HCT116 (cell line): ENCODE data around the gene BRD9. TPM values are rescaled to one million over a fixed set of nuclear protein-coding genes. Genes with fewer than 3 reads are reported as not detected.

ENCODE experiments used
- ATAC-seq: fragments of 200-7000 bp; cut with Tn5 transposase; 2 replicates; pipeline ENCODE4 v1.9.1; 2020; ENCODE audit warnings: mild to moderate bottlenecking, moderate library complexity
- BruUV-seq: library from RNA; stranded (reverse); fragments of 400-500 nt; replicated peaks from 2 replicates; lab custom pipeline; 2021; lab: Mats Ljungman, UMichigan
- CTCF ChIA-PET: fragments of 300-600 bp; sonication (Branson Sonifier 250); formaldehyde crosslinking; loops from one replicate; lab custom pipeline; 2021; ENCODE audit warnings: antibody characterized with exemption; lab: Charles Lee
- POLR2A ChIA-PET: fragments of 300-600, 350-600 bp; sonication (Branson Sonifier 250); formaldehyde crosslinking; loops from one replicate; lab custom pipeline; 2021; ENCODE audit warnings: antibody characterized with exemption; lab: Charles Lee
- RAD21 ChIA-PET, 2 experiments: fragments of 300-600 bp; sonication (Branson Sonifier 250); formaldehyde crosslinking; loops; one replicate each; lab custom pipeline; 2023; ENCODE audit warnings: low total read pairs in 2 of 2; ENCODE audit not compliant: uncharacterized antibody in 2 of 2, unreplicated experiment in 2 of 2, low non-redundant PET in 1 of 2; lab: Charles Lee
- DNase-seq: peaks from one replicate; pipeline ENCODE4 v3.0.0-alpha.2; 2010; ENCODE audit warnings: low read depth, low spot score
- H2AFZ ChIP-seq: fragments of 200-600 bp; shearing (Covaris generic), sonication (generic); 2 replicates; pipeline ENCODE4 v1.6.1; 2017; ENCODE audit warnings: low read depth, mixed run types, mixed read lengths, antibody characterized with exemption, low read length; ENCODE audit not compliant: poor library complexity, severe bottlenecking
- H3K27ac ChIP-seq: 2 replicates; pipeline ENCODE4 v1.5.1; 2012; ENCODE audit warnings: low read depth, low read length
- H3K27me3 ChIP-seq: fragments of 200-600 bp; sonication (generic); 2 replicates; pipeline ENCODE4 v1.6.1; 2016; ENCODE audit warnings: mixed run types, low read length, mixed read lengths; ENCODE audit not compliant: insufficient read depth
- H3K36me3 ChIP-seq, 2 experiments: fragments of 200-500 bp in 1 of 2; fragments of 200-600 bp in 1 of 2; sonication (Bioruptor generic) in 1 of 2; sonication (generic) in 1 of 2; 2 replicates each; pipeline versions ENCODE4 v1.5.1 to v1.6.1; 2014 to 2016; ENCODE audit warnings: low read length in 2 of 2, inconsistent platforms in 1 of 2, mixed read lengths in 1 of 2, mixed run types in 1 of 2; ENCODE audit not compliant: insufficient read depth in 2 of 2, control insufficient read depth in 1 of 2
- H3K4me1 ChIP-seq, 2 experiments: fragments of 200-600 bp in 1 of 2; sonication (generic) in 1 of 2; 2 replicates each; pipeline versions ENCODE4 v1.5.1 to v1.6.1; 2012 to 2017; ENCODE audit warnings: low read length in 2 of 2, inconsistent platforms in 1 of 2, mild to moderate bottlenecking in 1 of 2, mixed read lengths in 1 of 2, mixed run types in 1 of 2, moderate library complexity in 1 of 2; ENCODE audit not compliant: insufficient read depth in 2 of 2, control insufficient read depth in 1 of 2
- H3K4me2 ChIP-seq: fragments of 200-600 bp; sonication (generic); 2 replicates; pipeline ENCODE4 v1.6.1; 2017; ENCODE audit warnings: mixed run types, low read length, mixed read lengths
- H3K4me3 ChIP-seq, 2 experiments: fragments of 200-600 bp in 1 of 2; sonication (generic) in 1 of 2; replicated peaks in 1 of 2; 2 replicates each; pipeline ENCODE4 v1.5.1; 2011 to 2016; ENCODE audit warnings: low read length in 2 of 2, control low read depth in 1 of 2, low read depth in 1 of 2, mild to moderate bottlenecking in 1 of 2, mixed read lengths in 1 of 2, mixed run types in 1 of 2
- H3K79me2 ChIP-seq: fragments of 200-600 bp; sonication (generic); 2 replicates; pipeline ENCODE4 v1.6.1; 2017; ENCODE audit warnings: mild to moderate bottlenecking, mixed run types, low read length, moderate library complexity, mixed read lengths; ENCODE audit not compliant: insufficient read depth
- H3K9ac ChIP-seq: fragments of 200-600 bp; sonication (generic); 2 replicates; pipeline ENCODE4 v1.6.1; 2016; ENCODE audit warnings: low read length, mixed read lengths
- H3K9me2 ChIP-seq: fragments of 200-600 bp; sonication (generic), shearing (Covaris generic); 2 replicates; pipeline ENCODE4 v1.6.1; 2017; ENCODE audit warnings: mixed run types, mild to moderate bottlenecking, moderate library complexity; ENCODE audit not compliant: insufficient read depth
- H3K9me3 ChIP-seq, 2 experiments: fragments of 200-500 bp in 1 of 2; fragments of 200-600 bp in 1 of 2; sonication (Bioruptor generic) in 1 of 2; sonication (generic) in 1 of 2; 2 replicates each; pipeline ENCODE4 v1.6.1; 2014 to 2017; ENCODE audit warnings: low read length in 2 of 2, mixed read lengths in 2 of 2, inconsistent platforms in 1 of 2, low read depth in 1 of 2, mild to moderate bottlenecking in 1 of 2, mixed run types in 1 of 2, moderate library complexity in 1 of 2; ENCODE audit not compliant: control insufficient read depth in 1 of 2, insufficient read depth in 1 of 2
- H4K20me1 ChIP-seq: fragments of 200-600 bp; sonication (generic), shearing (Covaris generic); 2 replicates; pipeline ENCODE4 v1.6.1; 2017; ENCODE audit warnings: mixed run types, mild to moderate bottlenecking, moderate library complexity; ENCODE audit not compliant: insufficient read depth
- ATF3 ChIP-seq: IDR thresholded peaks from 2 replicates; pipeline ENCODE4 v1.6.1; 2012
- CEBPB ChIP-seq: IDR thresholded peaks from 2 replicates; pipeline ENCODE4 v1.6.1; 2012; ENCODE audit warnings: low read depth
- CTCF ChIP-seq, 3 experiments: fragments of 200-600 bp in 1 of 3; sonication (generic) in 1 of 3; IDR thresholded peaks in 2 of 3; conservative IDR thresholded peaks in 1 of 3; 2 replicates each; pipeline ENCODE4 v1.5.1; 2012 to 2017; ENCODE audit warnings: low read depth in 2 of 3, low read length in 2 of 3, antibody characterized with exemption in 1 of 3, borderline replicate concordance in 1 of 3, control low read depth in 1 of 3, mild to moderate bottlenecking in 1 of 3, mixed read lengths in 1 of 3, mixed run types in 1 of 3, moderate library complexity in 1 of 3; ENCODE audit not compliant: insufficient read depth in 1 of 3
- EGR1 ChIP-seq: IDR thresholded peaks from 2 replicates; pipeline ENCODE4 v1.6.1; 2012; ENCODE audit warnings: low read depth
- EZH2phosphoT487 ChIP-seq: fragments of 200-600 bp; IDR thresholded peaks from 2 replicates; pipeline ENCODE4 v1.6.1; 2018; ENCODE audit warnings: antibody characterized with exemption, borderline replicate concordance
- MAX ChIP-seq: IDR thresholded peaks from 2 replicates; pipeline ENCODE4 v1.6.1; 2012
- RAD21 ChIP-seq: IDR thresholded peaks from 2 replicates; pipeline ENCODE4 v1.6.1; 2012; ENCODE audit warnings: low read depth, mild to moderate bottlenecking
- REST ChIP-seq: IDR thresholded peaks from 2 replicates; pipeline ENCODE4 v1.6.1; 2012; ENCODE audit warnings: low read depth
- SP1 ChIP-seq: IDR thresholded peaks from 2 replicates; pipeline ENCODE4 v1.6.1; 2012; ENCODE audit warnings: low read depth
- SRF ChIP-seq: IDR thresholded peaks from 2 replicates; pipeline ENCODE4 v1.6.1; 2012; ENCODE audit warnings: low read depth
- TCF7L2 ChIP-seq: IDR thresholded peaks from 2 replicates; pipeline ENCODE4 v1.7.0; 2011; ENCODE audit warnings: borderline replicate concordance, inconsistent platforms; ENCODE audit not compliant: insufficient read depth, insufficient read length; ENCODE audit errors: extremely low read depth
- ZBTB33 ChIP-seq: IDR thresholded peaks from 2 replicates; pipeline ENCODE4 v1.6.1; 2011; ENCODE audit warnings: mild to moderate bottlenecking, low read length, moderate library complexity; ENCODE audit not compliant: insufficient replicate concordance; ENCODE audit errors: extremely low read depth
- ZNF274 ChIP-seq: fragments of 200-500 bp; sonication (Bioruptor generic); IDR thresholded peaks from 2 replicates; pipeline ENCODE4 v1.6.1; 2014; ENCODE audit warnings: mild to moderate bottlenecking, low read depth, low read length, inconsistent platforms
- intact Hi-C: fragments of 100-400 bp; cut with micrococcal nuclease; formaldehyde crosslinking; loops from 2 replicates; pipeline ENCODE4 v1.10.0; 2022
- total RNA-seq: library from RNA; stranded (reverse); gene quantifications from one replicate; pipeline ENCODE4 v1.2.1, GENCODE V29; 2021; ENCODE audit not compliant: unreplicated experiment

The BRD9 gene
- total RNA-seq, 1 experiment from 2014 or later, result 54.6 TPM

- DNase-seq, result no peak
- no peak overlapping the region for H3K4me3 ChIP-seq
- no peak overlapping the region for H3K4me2 ChIP-seq
- no peaks in the 10 kb centered on the region for H3K27me3 ChIP-seq
- H3K9me2 ChIP-seq, result no peaks in the 10 kb centered on the region
- BruUV-seq, result no TSS peak
- H3K9ac ChIP-seq, result no peak overlapping the region
- no peaks in the 10 kb centered on the region for H3K9me3 ChIP-seq
- peaks cover 20% of the 10 kb centered on the region; the same call in 1 of the 2 replicates for H3K79me2 ChIP-seq
- no peak for TF ChIP-seq MAX
- no peak for TF ChIP-seq EZH2phosphoT487
- no peak for TF ChIP-seq CTCF (IDR thresholded peaks at IDR 0.05 in 2 of 3, conservative IDR thresholded peaks at IDR 0.05 in 1 of 3; ENCODE audit: borderline replicate concordance in 1 of 3, insufficient read depth in 1 of 3, low read depth in 2 of 3, low read length in 2 of 3)
- TF ChIP-seq EGR1, result no peak
- no peak for TF ChIP-seq ATF3
- no peak for TF ChIP-seq TCF7L2
- TF ChIP-seq RAD21, result no peak
- no peak for TF ChIP-seq SP1
- TF ChIP-seq ZNF274, result no peak
- TF ChIP-seq REST, result no peak
- TF ChIP-seq SRF, result no peak
- no peak for TF ChIP-seq CEBPB
- TF ChIP-seq ZBTB33, result no peak
- TF ChIP-seq, all 23 proteins: peak for 0
- intact Hi-C loops, result loop anchor here (10.0 kb wide), 1 partner anchor 460 kb away; the partner anchor contains the start of gene EXOC3
- Histone ChIP-seq H3K36me3 (peaks cover 37 to 60% of the 10 kb centered on the region in 2 experiments), H4K20me1 (peaks cover 5% of the 10 kb centered on the region; the same call in 1 of the 2 replicates), H2AFZ (no peak overlapping the region), H3K27ac (no peak overlapping the region), H3K4me1 (no peaks in the 10 kb centered on the region)
- POLR2A ChIA-PET, result no interaction called here
- RAD21 ChIA-PET, result no interaction called here
- CTCF ChIA-PET, result no interaction called here
- ATAC-seq, result no peak
These were observed 12.6 kb upstream of the BRD9 start for GRCh38 chr5:905139-905642.
